ENCODE data around the gene SH2D3A. TPM values are rescaled to one million over a fixed set of nuclear protein-coding genes. Genes with fewer than 3 reads are reported as not detected.

The SH2D3A gene
- total RNA-seq: 64.3 and 65.2 TPM in 2 replicates

DNA sequence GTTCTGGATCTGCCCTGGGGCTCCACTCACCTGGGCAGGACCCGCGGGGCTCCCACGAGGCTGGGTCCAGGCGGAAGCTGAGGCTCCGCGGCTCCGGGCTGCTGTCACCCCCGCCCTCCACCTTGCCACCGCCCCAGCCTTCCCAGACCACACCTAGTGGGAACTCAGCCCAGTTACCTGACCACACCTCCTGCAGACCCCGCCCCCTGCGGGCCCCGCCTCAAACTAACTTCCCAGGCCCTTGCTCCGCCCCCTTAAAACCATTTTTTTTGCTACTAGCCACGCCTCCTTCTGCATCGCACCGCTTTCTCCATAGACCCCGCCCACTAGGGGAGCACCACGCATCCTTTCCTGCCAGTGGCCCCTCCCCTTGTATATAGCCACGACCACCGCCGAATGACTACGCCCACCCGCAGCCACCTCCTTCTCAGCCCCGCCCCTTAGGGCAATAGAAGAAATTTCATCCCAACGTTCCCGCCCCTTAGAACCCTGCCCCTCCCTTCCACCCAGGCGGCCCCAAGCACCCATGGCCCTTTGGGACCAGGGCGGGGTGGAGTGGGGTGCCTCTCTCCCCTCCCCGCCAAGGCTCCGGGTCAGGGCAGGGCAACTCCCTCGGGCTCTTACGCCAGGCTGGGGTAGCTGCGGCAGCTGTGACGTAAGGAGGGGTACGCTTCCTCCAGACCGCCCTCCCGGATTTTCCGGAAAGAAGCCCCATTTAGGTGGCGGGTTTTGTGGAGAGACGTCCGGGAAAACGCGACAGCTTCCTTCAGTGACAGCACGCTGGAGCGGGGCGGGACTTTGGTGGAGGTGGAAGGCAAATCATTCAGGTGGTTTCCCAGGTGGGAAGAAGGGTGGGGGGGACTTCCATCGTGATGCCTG, at the start of gene SH2D3A:
TSS of gene SH2D3A (minus strand) at position 79 of the 879 bp plus-strand sequence. CDS start 3,687 bp downstream, outside the sequence.

DNA sequence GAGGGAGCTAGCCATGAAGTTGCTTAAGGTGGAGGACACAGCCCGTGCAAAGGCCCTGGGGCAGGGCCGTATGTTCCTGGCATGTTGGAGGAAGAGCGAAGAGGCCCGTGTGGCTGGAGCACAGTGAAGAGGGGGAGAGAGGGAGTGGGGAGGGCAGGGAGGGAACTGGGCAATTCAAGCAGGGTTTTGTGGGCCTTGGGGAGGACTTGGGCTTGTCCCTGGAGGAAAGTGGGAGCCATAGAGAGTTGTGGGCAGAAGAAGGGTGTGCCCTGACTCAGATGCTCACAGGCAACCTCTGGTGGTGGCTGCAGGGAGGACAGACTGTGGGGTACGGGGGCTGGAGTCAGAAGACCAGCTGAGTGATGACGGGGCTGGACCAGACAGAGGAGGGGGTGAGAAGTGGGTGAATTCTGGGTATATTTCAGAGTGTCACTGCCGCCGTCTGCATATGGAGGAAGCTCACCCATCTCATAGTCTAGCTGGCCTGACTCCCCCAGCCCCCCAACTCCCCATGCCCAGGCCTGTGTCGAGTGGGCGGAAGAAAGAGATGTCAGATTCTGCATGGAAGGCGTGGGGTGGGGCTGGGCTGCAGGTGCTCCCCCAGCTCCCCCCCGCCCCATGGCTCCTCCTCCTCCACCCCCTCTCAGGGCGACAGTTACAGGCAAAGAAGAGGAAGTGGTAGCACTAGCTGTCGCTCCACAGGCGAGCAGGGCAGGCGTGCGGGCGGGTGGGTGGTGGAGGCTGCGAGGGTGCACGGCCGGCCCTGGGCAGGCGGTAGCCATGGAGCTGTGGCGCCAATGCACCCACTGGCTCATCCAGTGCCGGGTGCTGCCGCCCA, 5.0 kb upstream of the SH2D3A start, which contains the start of gene VAV1:
TSS of gene VAV1 (plus strand) at position 681 of the 838 bp plus-strand sequence. CDS start at position 781, 100 bp downstream.

DNA sequence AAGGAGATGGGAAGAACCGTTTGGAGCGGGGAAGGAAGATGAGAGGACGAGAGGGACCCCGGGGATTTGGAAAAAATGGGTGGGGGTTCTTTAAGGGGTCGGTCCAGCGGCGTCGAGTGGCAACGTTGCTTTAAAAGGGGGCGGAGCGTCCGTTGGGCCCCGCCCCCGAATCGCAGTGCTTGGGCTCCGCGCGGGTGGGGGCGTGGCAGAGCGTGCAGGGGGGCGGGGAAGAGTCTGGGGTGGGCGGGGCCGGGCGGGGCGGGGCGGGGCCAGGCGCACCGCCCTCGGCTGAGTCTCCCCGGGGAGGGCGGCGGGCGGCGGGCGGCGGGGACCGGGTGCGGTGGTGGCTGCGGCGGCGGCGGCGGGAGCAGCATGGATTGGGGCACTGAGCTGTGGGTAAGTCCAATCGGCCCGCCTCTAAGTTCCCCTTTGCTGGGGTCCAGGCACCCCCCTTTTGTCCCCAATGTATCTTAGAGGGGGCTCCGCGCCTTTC, 27.8 kb downstream of the SH2D3A start, which contains the start of gene TRIP10:
TSS of gene TRIP10 (plus strand) at position 291 of the 493 bp plus-strand sequence. CDS start at position 373, 82 bp downstream.

DNA sequence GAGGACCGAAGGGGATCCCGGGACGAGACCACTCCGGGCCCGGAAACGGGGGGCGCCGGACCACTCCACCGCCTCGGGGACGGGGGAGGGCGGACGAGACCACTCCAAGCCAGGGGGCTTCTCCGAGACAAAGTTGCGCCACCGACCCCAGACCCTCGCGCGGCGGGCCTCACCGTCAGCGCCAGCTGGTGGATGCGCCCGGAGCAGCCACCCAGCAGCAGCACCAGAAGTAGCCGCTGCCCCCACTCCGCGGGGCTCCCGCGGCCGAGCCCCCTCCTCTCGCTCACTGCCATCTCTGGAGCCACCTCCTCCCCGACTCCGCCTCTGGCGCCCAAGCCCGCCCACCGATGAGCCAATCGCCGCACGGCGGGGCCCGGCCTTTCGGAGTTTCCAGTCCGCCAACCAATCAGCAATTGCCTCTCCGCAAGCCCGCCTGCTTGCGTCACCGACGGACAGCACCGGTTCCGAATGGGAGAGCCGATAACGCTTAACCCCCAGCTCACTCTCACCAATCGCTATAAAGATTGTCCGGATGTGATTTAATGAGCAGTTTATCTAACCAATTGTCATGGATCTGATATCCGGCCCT, 29.9 kb downstream of the SH2D3A start, which contains the start of gene GPR108:
TSS of gene GPR108 (minus strand) at position 297 of the 589 bp plus-strand sequence. CDS start at position 293, 4 bp downstream.

DNA sequence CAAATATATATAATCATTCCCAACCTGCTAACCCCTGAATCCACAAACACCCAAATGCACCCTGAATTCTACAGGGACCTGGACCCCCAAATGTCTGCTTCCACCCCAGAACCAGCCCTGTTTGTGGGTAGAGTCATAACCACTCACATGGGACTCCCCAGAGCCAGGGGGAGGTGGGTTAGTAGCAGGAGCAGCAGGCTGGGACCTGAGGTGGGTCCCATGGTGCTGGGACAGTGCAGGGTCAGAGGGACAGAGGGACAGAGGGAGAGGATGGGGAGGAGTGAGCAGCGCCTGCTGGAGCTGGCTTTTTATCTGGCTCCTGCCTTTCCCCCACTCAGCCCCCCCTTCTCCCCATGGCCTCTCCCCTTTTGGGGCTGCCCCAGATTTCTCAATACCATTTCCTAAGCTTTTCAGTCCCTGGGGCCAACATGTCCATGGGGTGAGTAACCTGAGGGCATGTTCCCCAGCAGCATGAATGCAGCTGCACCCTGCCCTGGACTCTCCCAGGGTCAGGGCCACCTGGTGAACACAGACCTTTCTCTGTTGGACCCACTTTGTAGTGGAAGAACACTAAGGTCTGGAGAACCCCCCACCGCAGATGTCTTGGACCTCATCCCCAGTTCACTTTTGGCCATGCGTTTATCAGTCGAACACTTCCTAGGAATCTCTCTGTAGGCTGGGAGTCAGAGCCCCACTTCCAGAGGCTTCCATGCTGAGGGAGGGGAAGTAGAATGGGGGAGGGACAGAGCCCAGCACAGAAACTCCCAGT, 46.7 kb downstream of the SH2D3A start, which contains the start of gene C3:
TSS of gene C3 (minus strand) at position 282 of the 769 bp plus-strand sequence. CDS start at position 221, 61 bp downstream.

Other genes starting within 250 kb of the SH2D3A start
- gene TNFSF9, start 236.4 kb downstream of the SH2D3A start, total RNA-seq: 31.6 and 32.9 TPM in 2 replicates
- 0.35 TPM in 1 of 2 replicates, not detected in the other for gene CD70, start 176.3 kb downstream of the SH2D3A start, total RNA-seq
- gene TNFSF14, start 97.3 kb downstream of the SH2D3A start, total RNA-seq: not detected in 2 replicates
- 5.4 and 11.2 TPM in 2 replicates for gene C3, start 46.8 kb downstream of the SH2D3A start, total RNA-seq
- gene GPR108, start 29.9 kb downstream of the SH2D3A start, total RNA-seq: 56.4 and 60.9 TPM in 2 replicates
- 76.2 and 88.9 TPM in 2 replicates for gene TRIP10, start 27.8 kb downstream of the SH2D3A start, total RNA-seq
- gene VAV1, start 5.3 kb upstream of the SH2D3A start, total RNA-seq: 2.3 and 2.8 TPM in 2 replicates
- gene ADGRE1, start 120.1 kb upstream of the SH2D3A start, total RNA-seq: not detected in 2 replicates

Measured in airway epithelial cell (primary cell).